HCT116 (cell line): Measurements from ENCODE around the gene ABCB6. TPM values are rescaled to one million over a fixed set of nuclear protein-coding genes. Genes with fewer than 3 reads are reported as not detected.

ENCODE experiments used
- ATAC-seq: fragments of 200-7000 bp; cut with Tn5 transposase; 2 replicates; pipeline ENCODE4 v1.9.1; 2020; ENCODE audit warnings: mild to moderate bottlenecking, moderate library complexity
- BruUV-seq: library from RNA; stranded (reverse); fragments of 400-500 nt; replicated peaks from 2 replicates; lab custom pipeline; 2021; lab: Mats Ljungman, UMichigan
- CTCF ChIA-PET: fragments of 300-600 bp; sonication (Branson Sonifier 250); formaldehyde crosslinking; loops from one replicate; lab custom pipeline; 2021; ENCODE audit warnings: antibody characterized with exemption; lab: Charles Lee
- POLR2A ChIA-PET: fragments of 300-600, 350-600 bp; sonication (Branson Sonifier 250); formaldehyde crosslinking; loops from one replicate; lab custom pipeline; 2021; ENCODE audit warnings: antibody characterized with exemption; lab: Charles Lee
- RAD21 ChIA-PET, 2 experiments: fragments of 300-600 bp; sonication (Branson Sonifier 250); formaldehyde crosslinking; loops; one replicate each; lab custom pipeline; 2023; ENCODE audit warnings: low total read pairs in 2 of 2; ENCODE audit not compliant: uncharacterized antibody in 2 of 2, unreplicated experiment in 2 of 2, low non-redundant PET in 1 of 2; lab: Charles Lee
- DNase-seq: peaks from one replicate; pipeline ENCODE4 v3.0.0-alpha.2; 2010; ENCODE audit warnings: low read depth, low spot score
- H2AFZ ChIP-seq: fragments of 200-600 bp; shearing (Covaris generic), sonication (generic); 2 replicates; pipeline ENCODE4 v1.6.1; 2017; ENCODE audit warnings: low read depth, mixed run types, mixed read lengths, antibody characterized with exemption, low read length; ENCODE audit not compliant: poor library complexity, severe bottlenecking
- H3K27ac ChIP-seq: 2 replicates; pipeline ENCODE4 v1.5.1; 2012; ENCODE audit warnings: low read depth, low read length
- H3K27me3 ChIP-seq: fragments of 200-600 bp; sonication (generic); 2 replicates; pipeline ENCODE4 v1.6.1; 2016; ENCODE audit warnings: mixed run types, low read length, mixed read lengths; ENCODE audit not compliant: insufficient read depth
- H3K36me3 ChIP-seq, 2 experiments: fragments of 200-500 bp in 1 of 2; fragments of 200-600 bp in 1 of 2; sonication (Bioruptor generic) in 1 of 2; sonication (generic) in 1 of 2; 2 replicates each; pipeline versions ENCODE4 v1.5.1 to v1.6.1; 2014 to 2016; ENCODE audit warnings: low read length in 2 of 2, inconsistent platforms in 1 of 2, mixed read lengths in 1 of 2, mixed run types in 1 of 2; ENCODE audit not compliant: insufficient read depth in 2 of 2, control insufficient read depth in 1 of 2
- H3K4me1 ChIP-seq, 2 experiments: fragments of 200-600 bp in 1 of 2; sonication (generic) in 1 of 2; 2 replicates each; pipeline versions ENCODE4 v1.5.1 to v1.6.1; 2012 to 2017; ENCODE audit warnings: low read length in 2 of 2, inconsistent platforms in 1 of 2, mild to moderate bottlenecking in 1 of 2, mixed read lengths in 1 of 2, mixed run types in 1 of 2, moderate library complexity in 1 of 2; ENCODE audit not compliant: insufficient read depth in 2 of 2, control insufficient read depth in 1 of 2
- H3K4me2 ChIP-seq: fragments of 200-600 bp; sonication (generic); 2 replicates; pipeline ENCODE4 v1.6.1; 2017; ENCODE audit warnings: mixed run types, low read length, mixed read lengths
- H3K4me3 ChIP-seq, 2 experiments: fragments of 200-600 bp in 1 of 2; sonication (generic) in 1 of 2; replicated peaks in 1 of 2; 2 replicates each; pipeline ENCODE4 v1.5.1; 2011 to 2016; ENCODE audit warnings: low read length in 2 of 2, control low read depth in 1 of 2, low read depth in 1 of 2, mild to moderate bottlenecking in 1 of 2, mixed read lengths in 1 of 2, mixed run types in 1 of 2
- H3K79me2 ChIP-seq: fragments of 200-600 bp; sonication (generic); 2 replicates; pipeline ENCODE4 v1.6.1; 2017; ENCODE audit warnings: mild to moderate bottlenecking, mixed run types, low read length, moderate library complexity, mixed read lengths; ENCODE audit not compliant: insufficient read depth
- H3K9ac ChIP-seq: fragments of 200-600 bp; sonication (generic); 2 replicates; pipeline ENCODE4 v1.6.1; 2016; ENCODE audit warnings: low read length, mixed read lengths
- H3K9me2 ChIP-seq: fragments of 200-600 bp; sonication (generic), shearing (Covaris generic); 2 replicates; pipeline ENCODE4 v1.6.1; 2017; ENCODE audit warnings: mixed run types, mild to moderate bottlenecking, moderate library complexity; ENCODE audit not compliant: insufficient read depth
- H3K9me3 ChIP-seq, 2 experiments: fragments of 200-500 bp in 1 of 2; fragments of 200-600 bp in 1 of 2; sonication (Bioruptor generic) in 1 of 2; sonication (generic) in 1 of 2; 2 replicates each; pipeline ENCODE4 v1.6.1; 2014 to 2017; ENCODE audit warnings: low read length in 2 of 2, mixed read lengths in 2 of 2, inconsistent platforms in 1 of 2, low read depth in 1 of 2, mild to moderate bottlenecking in 1 of 2, mixed run types in 1 of 2, moderate library complexity in 1 of 2; ENCODE audit not compliant: control insufficient read depth in 1 of 2, insufficient read depth in 1 of 2
- H4K20me1 ChIP-seq: fragments of 200-600 bp; sonication (generic), shearing (Covaris generic); 2 replicates; pipeline ENCODE4 v1.6.1; 2017; ENCODE audit warnings: mixed run types, mild to moderate bottlenecking, moderate library complexity; ENCODE audit not compliant: insufficient read depth
- EGR1 ChIP-seq: IDR thresholded peaks from 2 replicates; pipeline ENCODE4 v1.6.1; 2012; ENCODE audit warnings: low read depth
- EZH2 ChIP-seq: fragments of 200-600 bp; sonication (generic); IDR thresholded peaks from 2 replicates; pipeline ENCODE4 v1.6.1; 2017; ENCODE audit warnings: antibody characterized with exemption, mixed run types
- EZH2phosphoT487 ChIP-seq: fragments of 200-600 bp; IDR thresholded peaks from 2 replicates; pipeline ENCODE4 v1.6.1; 2018; ENCODE audit warnings: antibody characterized with exemption, borderline replicate concordance
- POLR2AphosphoS5 ChIP-seq: IDR thresholded peaks from 2 replicates; pipeline ENCODE4 v1.6.1; 2011; ENCODE audit warnings: mild to moderate bottlenecking, low read depth, low read length, moderate library complexity
- REST ChIP-seq: IDR thresholded peaks from 2 replicates; pipeline ENCODE4 v1.6.1; 2012; ENCODE audit warnings: low read depth
- SIN3A ChIP-seq: IDR thresholded peaks from 2 replicates; pipeline ENCODE4 v1.6.1; 2012; ENCODE audit warnings: low read depth
- YY1 ChIP-seq: IDR thresholded peaks from 2 replicates; pipeline ENCODE4 v1.6.1; 2011; ENCODE audit warnings: low read length, low read depth, moderate library complexity, mild to moderate bottlenecking; ENCODE audit not compliant: insufficient replicate concordance; ENCODE audit errors: extremely low read depth
- intact Hi-C: fragments of 100-400 bp; cut with micrococcal nuclease; formaldehyde crosslinking; loops from 2 replicates; pipeline ENCODE4 v1.10.0; 2022
- total RNA-seq: library from RNA; stranded (reverse); gene quantifications from one replicate; pipeline ENCODE4 v1.2.1, GENCODE V29; 2021; ENCODE audit not compliant: unreplicated experiment

Gene ABCB6
- total RNA-seq, 1 experiment from 2014 or later, result 24.5 TPM

GRCh38 chr2:219175928-219176817 lies 42.6 kb downstream of the ABCB6 start:
- peak overlapping the region; percentile 35 for H2AFZ ChIP-seq
- no peaks in the 10 kb centered on the region for H4K20me1 ChIP-seq
- H3K4me2 ChIP-seq, result peak overlapping the region; percentile 98
- H3K79me2 ChIP-seq, result peaks cover 23% of the 10 kb centered on the region
- intact Hi-C loops, result loop anchor here (2.0 to 10.0 kb wide), 3 partner anchors 31 to 359 kb away; partner anchors contain the start of genes DNPEP and ZFAND2B
- H3K4me1 ChIP-seq, result peaks cover 10 to 27% of the 10 kb centered on the region in 2 experiments
- BruUV-seq, result no TSS peak
- ATAC-seq, result peak; percentile 45
- H3K9ac ChIP-seq, result peak overlapping the region; percentile 85
- RAD21 ChIA-PET, result interaction anchor here (0.7 to 1.6 kb wide), 4 partner anchors 18 to 119 kb away, joined by 3 to 5 read pairs (median 3); no protein-coding TSS in a partner anchor
- peak overlapping the region; percentile 87 to 93 for H3K4me3 ChIP-seq
- H3K27me3 ChIP-seq, result no peaks in the 10 kb centered on the region
- CTCF ChIA-PET, result interaction anchor here (0.6 to 1.9 kb wide), 6 partner anchors 10 to 174 kb away, joined by 3 to 16 read pairs (median 4); no protein-coding TSS in a partner anchor
- H3K9me2 ChIP-seq, result no peaks in the 10 kb centered on the region
- H3K9me3 ChIP-seq, result no peaks in the 10 kb centered on the region
- no peak for DNase-seq
- H3K27ac ChIP-seq, result peak overlapping the region; percentile 97
- peaks cover 4 to 10% of the 10 kb centered on the region in 2 experiments; a peak in 2 of 4 replicates for H3K36me3 ChIP-seq
- TF ChIP-seq EZH2 (no peak), SIN3A (no peak), REST (no peak), YY1 (no peak), EGR1 (no peak), EZH2phosphoT487 (no peak), POLR2AphosphoS5 (no peak)
- POLR2A ChIA-PET, result interaction anchor here (0.8 to 1.4 kb wide), 4 partner anchors 17 to 41 kb away, joined by 3 to 5 read pairs (median 4); partner anchors contain the start of gene ZFAND2B
